SK-N-SH (cell line): ENCODE results near the gene KIF18B. TPM values are rescaled to one million over a fixed set of nuclear protein-coding genes. Genes with fewer than 3 reads are reported as not detected.

Experiments
- CTCF ChIA-PET: fragments of 300-600, 350-600 bp; formaldehyde crosslinking; extraction: SDS; loops from one replicate; lab custom pipeline; 2021; lab: Yijun Ruan, JAX
- POLR2A ChIA-PET: fragments of 350-600 bp; sonication (Branson Sonifier 250); formaldehyde crosslinking; extraction: SDS; loops from one replicate; lab custom pipeline; 2020; ENCODE audit warnings: antibody characterized with exemption, inconsistent platforms; lab: Yijun Ruan, JAX
- DNase-seq: peaks from one replicate; pipeline ENCODE4 v3.0.0; 2012
- H2AFZ ChIP-seq: fragments of 200-600 bp; sonication (generic); 2 replicates; pipeline ENCODE4 v1.8.1; 2016; ENCODE audit warnings: antibody characterized with exemption, mild to moderate bottlenecking, low read depth
- H3F3A ChIP-seq: fragments of 200-600 bp; sonication (generic); replicated peaks from 2 replicates; pipeline ENCODE3; 2016; ENCODE audit warnings: antibody characterized with exemption, mild to moderate bottlenecking; ENCODE audit not compliant: insufficient read depth
- H3K27ac ChIP-seq, 2 experiments: fragments of 200-500 bp in 1 of 2; fragments of 200-600 bp in 1 of 2; sonication (Bioruptor generic) in 1 of 2; sonication (generic), shearing (Covaris generic) in 1 of 2; 2 replicates each; pipeline versions ENCODE4 v1.5.1 to v1.6.1; 2014 to 2016; ENCODE audit warnings: low read depth in 2 of 2, inconsistent platforms in 1 of 2, low read length in 1 of 2, mild to moderate bottlenecking in 1 of 2, mixed read lengths in 1 of 2
- H3K27me3 ChIP-seq: fragments of 200-600 bp; sonication (generic), shearing (Covaris generic); 2 replicates; pipeline ENCODE4 v1.6.1; 2016; ENCODE audit warnings: mixed run types; ENCODE audit not compliant: insufficient read depth
- H3K36me3 ChIP-seq, 2 experiments: fragments of 200-500 bp in 1 of 2; fragments of 200-600 bp in 1 of 2; sonication (Bioruptor generic) in 1 of 2; sonication (generic) in 1 of 2; replicated peaks in 1 of 2; 2 replicates each; pipeline versions ENCODE3 to v1.5.1; 2014 to 2016; ENCODE audit warnings: low read length in 1 of 2, mild to moderate bottlenecking in 1 of 2; ENCODE audit not compliant: insufficient read depth in 2 of 2, control insufficient read depth in 1 of 2
- H3K4me1 ChIP-seq, 2 experiments: fragments of 200-500 bp in 1 of 2; fragments of 200-600 bp in 1 of 2; sonication (Bioruptor generic) in 1 of 2; sonication (generic), shearing (Covaris generic) in 1 of 2; 2 replicates each; pipeline versions ENCODE4 v1.5.1 to v1.6.1; 2014 to 2016; ENCODE audit warnings: low read depth in 1 of 2, low read length in 1 of 2, mixed run types in 1 of 2; ENCODE audit not compliant: insufficient read depth in 2 of 2, control insufficient read depth in 1 of 2
- H3K4me2 ChIP-seq: fragments of 200-600 bp; sonication (generic), shearing (Covaris generic); 2 replicates; pipeline ENCODE4 v1.6.1; 2017; ENCODE audit warnings: mixed run types
- H3K4me3 ChIP-seq, 2 experiments: fragments of 200-500 bp in 1 of 2; fragments of 200-600 bp in 1 of 2; sonication (Bioruptor generic) in 1 of 2; sonication (generic), shearing (Covaris generic) in 1 of 2; 2 replicates each; pipeline versions ENCODE4 v1.5.1 to v1.8.1; 2014 to 2016; ENCODE audit warnings: low read depth in 2 of 2, inconsistent platforms in 1 of 2, low read length in 1 of 2, mild to moderate bottlenecking in 1 of 2, mixed read lengths in 1 of 2, moderate library complexity in 1 of 2
- H3K79me2 ChIP-seq: fragments of 200-600 bp; sonication (generic); 2 replicates; pipeline ENCODE4 v1.8.1; 2017; ENCODE audit warnings: mild to moderate bottlenecking; ENCODE audit not compliant: insufficient read depth
- H3K9ac ChIP-seq: fragments of 200-600 bp; sonication (generic); 2 replicates; pipeline ENCODE4 v1.6.1; 2017; ENCODE audit warnings: mixed run types
- H3K9me2 ChIP-seq: fragments of 200-600 bp; sonication (generic); 2 replicates; pipeline ENCODE4 v1.6.1; 2017; ENCODE audit warnings: mixed run types
- H3K9me3 ChIP-seq: fragments of 200-600 bp; sonication (generic); 2 replicates; pipeline ENCODE4 v1.6.1; 2017; ENCODE audit warnings: mixed run types, mild to moderate bottlenecking, moderate library complexity
- H4K20me1 ChIP-seq: fragments of 200-600 bp; sonication (generic); 2 replicates; pipeline ENCODE4 v1.6.1; 2017; ENCODE audit warnings: mild to moderate bottlenecking, mixed run types; ENCODE audit not compliant: insufficient read depth
- CTCF ChIP-seq: fragments of 200-600 bp; sonication (generic); IDR thresholded peaks from 2 replicates; pipeline ENCODE4 v1.6.1; 2017; ENCODE audit warnings: antibody characterized with exemption, mild to moderate bottlenecking, moderate library complexity
- EP300 ChIP-seq, 2 experiments: IDR thresholded peaks; 2 replicates each; pipeline versions ENCODE4 v1.4.0 to v1.6.1; 2012; ENCODE audit warnings: borderline replicate concordance in 1 of 2, low read depth in 1 of 2, low read length in 1 of 2
- FOXJ3 ChIP-seq: sonication (generic); formaldehyde crosslinking; IDR thresholded peaks from 2 replicates; pipeline ENCODE4 v1.5.1; 2020; ENCODE audit warnings: mild to moderate bottlenecking, missing genetic modification reagents
- GATA2 ChIP-seq: sonication (generic); formaldehyde crosslinking; IDR thresholded peaks from 2 replicates; pipeline ENCODE4 v1.5.0; 2020; ENCODE audit warnings: mild to moderate bottlenecking, missing genetic modification reagents
- PBX3 ChIP-seq: IDR thresholded peaks from 2 replicates; pipeline ENCODE4; 2012
- POLR2AphosphoS5 ChIP-seq: IDR thresholded peaks from 2 replicates; pipeline ENCODE4 v1.6.1; 2012; ENCODE audit warnings: low read depth, low read length
- RCOR1 ChIP-seq: fragments of 150-350 bp; IDR thresholded peaks from 2 replicates; pipeline ENCODE4 v1.6.1; 2017; ENCODE audit warnings: antibody characterized with exemption, low read length
- RFX5 ChIP-seq: IDR thresholded peaks from 2 replicates; pipeline ENCODE4 v1.6.1; 2012; ENCODE audit warnings: mild to moderate bottlenecking, improper control_type of control experiment, low read length
- SIN3A ChIP-seq: IDR thresholded peaks from 2 replicates; pipeline ENCODE4 v1.6.1; 2012; ENCODE audit warnings: low read depth, mild to moderate bottlenecking, low read length, moderate library complexity, borderline replicate concordance
- USF1 ChIP-seq: IDR thresholded peaks from 2 replicates; pipeline ENCODE4 v1.4.0; 2012; ENCODE audit warnings: low read depth, borderline replicate concordance
- WGBS: methylation state at CpG from one replicate; pipeline ENCODE4 v1.1.6; 2017; ENCODE audit warnings: low lambda C conversion rate; 5-methylcytosine and 5-hydroxymethylcytosine counted together
- polyA plus RNA-seq, 3 experiments: library from polyadenylated mRNA; depleted of rRNA; stranded (reverse); fragments of >200 nt; gene quantifications; 2 replicates each; pipeline ENCODE4 v1.2.3, GENCODE V29; 2012
- TF ChIP-seq, protein P1 (sequence below): IDR thresholded peaks from 2 replicates; pipeline ENCODE4 v1.4.0; 2012; ENCODE audit warnings: low read depth, borderline replicate concordance
- TF ChIP-seq, protein P2 (sequence below): fragments of 150-350 bp; IDR thresholded peaks from 2 replicates; pipeline ENCODE4 v1.6.1; 2017; ENCODE audit warnings: antibody characterized with exemption, low read length, low read depth, borderline replicate concordance

KIF18B gene
- polyA plus RNA-seq, 1 of the 3 experiments (the other 2 are of a cell fraction) = 14.7 TPM

DNA sequence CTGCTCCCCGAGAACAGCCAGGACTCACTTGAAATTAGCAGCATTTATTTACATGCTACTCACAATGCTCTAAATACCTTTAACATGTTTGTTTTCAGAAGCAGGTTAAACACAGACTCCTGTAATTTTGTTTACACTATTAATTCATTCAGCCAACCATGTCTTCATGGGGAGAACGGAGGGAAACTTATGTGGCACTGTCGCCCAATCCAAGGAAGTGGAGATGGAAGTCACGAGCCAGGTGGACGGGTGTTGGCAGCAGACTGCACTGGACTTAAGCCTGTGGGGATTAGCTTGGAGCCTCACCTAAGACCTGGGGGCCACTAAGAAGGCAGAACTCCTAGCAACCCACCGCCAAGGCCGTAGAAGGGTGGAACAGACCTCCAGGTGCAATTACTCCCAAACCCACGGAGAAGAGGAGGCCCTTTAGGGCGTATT lies 23.4 kb downstream of the KIF18B start:
- Histone ChIP-seq H3F3A (peaks cover 12% of the 10 kb centered on the region), H3K9me3 (no peaks in the 10 kb centered on the region), H3K4me1 (peaks cover 0 to 34% of the 10 kb centered on the region in 2 experiments; a peak in 1 of 4 replicates), H4K20me1 (no peaks in the 10 kb centered on the region), H3K9ac (no peak overlapping the region), H3K79me2 (no peaks in the 10 kb centered on the region), H3K27me3 (no peaks in the 10 kb centered on the region), H2AFZ (no peak overlapping the region), H3K4me3 (no peak overlapping the region), H3K27ac (peak overlapping the region in 1 of 2 experiments; percentile 60; a peak in 1 of 4 replicates), H3K36me3 (peaks cover 0 to 15% of the 10 kb centered on the region in 2 experiments), H3K9me2 (no peaks in the 10 kb centered on the region), H3K4me2 (no peak overlapping the region)
- WGBS = 84% methylated on average over 9 of the region's 9 CpGs
- POLR2A ChIA-PET = no interaction called here
- no peak for DNase-seq
- TF ChIP-seq USF1 (no peak), POLR2AphosphoS5 (peak; percentile 27; the same call in 1 of the 2 replicates), PBX3 (no peak), SIN3A (peak; percentile 20; the same call in 1 of the 2 replicates)
- CTCF ChIA-PET = interaction anchor here (1.0 to 17.2 kb wide), 5 partner anchors 15 to 174 kb away, joined by 3 to 433 read pairs (median 104); no protein-coding TSS in a partner anchor

- no peaks in the 10 kb centered on the region for H3K9me2 ChIP-seq
- no peaks in the 10 kb centered on the region for H3K27me3 ChIP-seq
- peak overlapping the region in 1 of 2 experiments; percentile 60; a peak in 2 of 4 replicates for H3K27ac ChIP-seq
- peak; percentile 81 for TF ChIP-seq GATA2 (CRISPR knock-in tag)
- TF ChIP-seq EP300 (IDR thresholded peaks at IDR 0.05; ENCODE audit: borderline replicate concordance in 1 of 2, low read depth in 1 of 2, low read length in 1 of 2) = peak in 1 of 2 experiments; percentile 63; a peak in 2 of 4 replicates
- TF ChIP-seq CTCF = no peak
- TF ChIP-seq RFX5 = no peak
- TF ChIP-seq RCOR1 = peak; percentile 61
- TF ChIP-seq, protein P1, sequence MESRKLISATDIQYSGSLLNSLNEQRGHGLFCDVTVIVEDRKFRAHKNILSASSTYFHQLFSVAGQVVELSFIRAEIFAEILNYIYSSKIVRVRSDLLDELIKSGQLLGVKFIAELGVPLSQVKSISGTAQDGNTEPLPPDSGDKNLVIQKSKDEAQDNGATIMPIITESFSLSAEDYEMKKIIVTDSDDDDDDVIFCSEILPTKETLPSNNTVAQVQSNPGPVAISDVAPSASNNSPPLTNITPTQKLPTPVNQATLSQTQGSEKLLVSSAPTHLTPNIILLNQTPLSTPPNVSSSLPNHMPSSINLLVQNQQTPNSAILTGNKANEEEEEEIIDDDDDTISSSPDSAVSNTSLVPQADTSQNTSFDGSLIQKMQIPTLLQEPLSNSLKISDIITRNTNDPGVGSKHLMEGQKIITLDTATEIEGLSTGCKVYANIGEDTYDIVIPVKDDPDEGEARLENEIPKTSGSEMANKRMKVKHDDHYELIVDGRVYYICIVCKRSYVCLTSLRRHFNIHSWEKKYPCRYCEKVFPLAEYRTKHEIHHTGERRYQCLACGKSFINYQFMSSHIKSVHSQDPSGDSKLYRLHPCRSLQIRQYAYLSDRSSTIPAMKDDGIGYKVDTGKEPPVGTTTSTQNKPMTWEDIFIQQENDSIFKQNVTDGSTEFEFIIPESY = no peak
- TF ChIP-seq, protein P2, sequence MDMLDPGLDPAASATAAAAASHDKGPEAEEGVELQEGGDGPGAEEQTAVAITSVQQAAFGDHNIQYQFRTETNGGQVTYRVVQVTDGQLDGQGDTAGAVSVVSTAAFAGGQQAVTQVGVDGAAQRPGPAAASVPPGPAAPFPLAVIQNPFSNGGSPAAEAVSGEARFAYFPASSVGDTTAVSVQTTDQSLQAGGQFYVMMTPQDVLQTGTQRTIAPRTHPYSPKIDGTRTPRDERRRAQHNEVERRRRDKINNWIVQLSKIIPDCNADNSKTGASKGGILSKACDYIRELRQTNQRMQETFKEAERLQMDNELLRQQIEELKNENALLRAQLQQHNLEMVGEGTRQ = no peak
- TF ChIP-seq FOXJ3 (CRISPR knock-in tag) = 0 out of 2 replicates have a peak, but pooled peaks have one; percentile 50
- TF ChIP-seq, all 33 proteins: peak for 4
- DNase-seq = peak; percentile 55
- H4K20me1 ChIP-seq = no peaks in the 10 kb centered on the region
- CTCF ChIA-PET = interaction anchor here (0.8 to 17.2 kb wide), 10 partner anchors 10 to 213 kb away, joined by 3 to 433 read pairs (median 6); partner anchors contain the start of genes ACBD4 and PLCD3
- H3K4me3 ChIP-seq = no peak overlapping the region
- H2AFZ ChIP-seq = no peak overlapping the region
- H3K9me3 ChIP-seq = no peaks in the 10 kb centered on the region
- H3K79me2 ChIP-seq = no peaks in the 10 kb centered on the region
- POLR2A ChIA-PET = interaction anchor here (1.6 kb wide), 1 partner anchor 109 kb away, joined by 4 read pairs; no protein-coding TSS in a partner anchor
- no peak overlapping the region for H3K9ac ChIP-seq
- H3F3A ChIP-seq = peaks cover 12% of the 10 kb centered on the region
- 75% methylated on average over 19 of the region's 19 CpGs for WGBS
- H3K4me2 ChIP-seq = no peak overlapping the region
- H3K36me3 ChIP-seq = peaks cover 0 to 11% of the 10 kb centered on the region in 2 experiments
- peaks cover 0 to 34% of the 10 kb centered on the region in 2 experiments; a peak in 1 of 4 replicates for H3K4me1 ChIP-seq
These were observed 24.7 kb downstream of the KIF18B start for GRCh38 chr17:44922746-44923470.
